NT2/D1 (cell line): ENCODE measurements around the gene FOXC1.

Experiments used
- DNase-seq: peaks from one replicate; pipeline ENCODE4 v3.0.0-alpha.2; 2011; ENCODE audit warnings: low read depth, low spot score
- H3K27me3 ChIP-seq: 2 replicates; pipeline ENCODE4 v1.6.0; 2011; ENCODE audit warnings: mild to moderate bottlenecking; ENCODE audit not compliant: insufficient read length, insufficient read depth
- H3K36me3 ChIP-seq: 2 replicates; pipeline ENCODE4 v1.6.1; 2011; ENCODE audit warnings: mild to moderate bottlenecking, low read length, mixed read lengths; ENCODE audit not compliant: insufficient read depth, insufficient read length
- H3K4me1 ChIP-seq: 2 replicates; pipeline ENCODE4 v1.5.1; 2011; ENCODE audit not compliant: insufficient read depth, insufficient read length
- H3K4me3 ChIP-seq: 2 replicates; pipeline ENCODE4 v1.5.1; 2011; ENCODE audit warnings: low read depth; ENCODE audit not compliant: insufficient read length
- H3K9ac ChIP-seq: 2 replicates; pipeline ENCODE4 v1.6.0; 2011; ENCODE audit warnings: low read depth; ENCODE audit not compliant: insufficient read length
- H3K9me3 ChIP-seq: 2 replicates; pipeline ENCODE4 v1.5.1; 2011; ENCODE audit warnings: mild to moderate bottlenecking, low read length; ENCODE audit not compliant: insufficient read depth
- SUZ12 ChIP-seq: IDR thresholded peaks from 2 replicates; pipeline ENCODE4 v1.6.1; 2011; ENCODE audit not compliant: insufficient read length, insufficient read depth; ENCODE audit errors: extremely low read depth
- YY1 ChIP-seq: IDR thresholded peaks from 2 replicates; pipeline ENCODE4 v1.6.1; 2011; ENCODE audit not compliant: insufficient read length, insufficient read depth
- ZNF274 ChIP-seq: IDR thresholded peaks from 2 replicates; pipeline ENCODE4 v1.6.1; 2011; ENCODE audit warnings: mild to moderate bottlenecking, low read depth, low read length

Gene FOXC1

DNA sequence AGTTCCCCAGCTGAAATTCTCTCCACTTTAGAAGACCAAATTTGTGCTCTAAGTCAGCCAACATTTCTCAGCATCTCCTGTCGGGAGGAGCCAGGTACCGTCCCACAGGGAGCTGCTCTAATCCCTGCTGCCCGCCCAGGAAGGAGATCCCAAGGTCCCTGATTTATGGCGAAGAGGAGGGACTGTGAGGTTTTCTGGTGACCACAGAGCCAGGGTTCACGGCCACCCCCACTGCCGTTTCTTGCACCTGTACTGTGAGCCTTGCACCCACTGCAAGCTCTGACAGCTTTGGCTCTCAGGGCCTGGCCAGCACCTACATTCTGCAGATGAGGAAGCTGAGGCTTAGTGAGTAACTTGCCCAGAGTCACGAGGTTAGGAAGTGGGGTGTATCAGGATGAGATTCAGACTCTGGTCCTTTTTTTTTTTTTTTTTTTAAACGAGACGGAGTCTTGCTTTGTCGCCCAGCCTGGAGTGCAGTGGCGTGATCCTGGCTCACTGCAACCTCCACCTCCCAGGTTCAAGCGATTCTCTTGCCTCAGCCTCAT is 34.9 kb downstream of the FOXC1 start:
- H3K9ac ChIP-seq: no peak overlapping the region
- DNase-seq: no peak
- no peaks in the 10 kb centered on the region for H3K36me3 ChIP-seq
- H3K27me3 ChIP-seq: no peaks in the 10 kb centered on the region
- no peaks in the 10 kb centered on the region for H3K9me3 ChIP-seq
- peaks cover 9% of the 10 kb centered on the region for H3K4me1 ChIP-seq
- TF ChIP-seq SUZ12: no peak
- no peak for TF ChIP-seq YY1
- TF ChIP-seq ZNF274: no peak
- H3K4me3 ChIP-seq: no peak overlapping the region

DNA sequence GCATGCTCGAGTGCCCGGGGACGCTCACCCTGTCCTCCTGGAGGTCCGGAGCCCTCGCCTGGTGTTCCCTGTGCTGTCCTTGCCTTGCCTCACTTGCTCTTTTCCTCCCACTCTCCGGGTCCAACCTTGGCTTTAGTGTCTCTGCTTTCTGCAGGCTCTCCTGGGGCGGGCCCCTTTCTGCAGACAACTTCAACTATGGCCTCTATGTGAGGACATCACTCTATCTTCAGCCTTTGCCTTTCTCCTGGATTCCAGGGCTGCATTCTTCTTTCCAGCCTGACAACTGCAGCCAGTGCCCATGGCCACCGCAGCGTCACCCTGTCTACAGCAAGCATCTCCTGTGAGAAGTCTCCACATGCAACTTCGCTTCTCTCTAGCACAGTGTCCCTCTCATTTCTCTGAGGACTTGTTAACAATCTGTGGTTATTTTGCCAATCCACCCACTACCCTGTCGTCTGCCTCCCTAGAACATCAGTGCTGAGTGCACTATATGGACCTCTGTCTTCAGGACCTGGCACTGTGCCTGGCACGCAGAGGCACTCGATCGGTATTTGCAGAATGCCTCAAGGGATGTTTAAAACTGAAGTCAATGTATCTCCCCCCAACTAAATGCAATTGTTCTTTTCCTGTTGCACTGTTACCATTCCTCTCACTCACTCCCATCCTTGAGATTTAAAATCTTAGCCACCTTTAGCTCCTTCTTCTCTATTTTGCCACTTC is 35.9 kb downstream of the FOXC1 start:
- Histone ChIP-seq H3K4me1 (peaks cover 9% of the 10 kb centered on the region), H3K4me3 (no peak overlapping the region), H3K27me3 (no peaks in the 10 kb centered on the region), H3K36me3 (no peaks in the 10 kb centered on the region), H3K9ac (no peak overlapping the region), H3K9me3 (no peaks in the 10 kb centered on the region)
- TF ChIP-seq YY1 (no peak), SUZ12 (no peak), ZNF274 (no peak)
- DNase-seq: no peak

DNA sequence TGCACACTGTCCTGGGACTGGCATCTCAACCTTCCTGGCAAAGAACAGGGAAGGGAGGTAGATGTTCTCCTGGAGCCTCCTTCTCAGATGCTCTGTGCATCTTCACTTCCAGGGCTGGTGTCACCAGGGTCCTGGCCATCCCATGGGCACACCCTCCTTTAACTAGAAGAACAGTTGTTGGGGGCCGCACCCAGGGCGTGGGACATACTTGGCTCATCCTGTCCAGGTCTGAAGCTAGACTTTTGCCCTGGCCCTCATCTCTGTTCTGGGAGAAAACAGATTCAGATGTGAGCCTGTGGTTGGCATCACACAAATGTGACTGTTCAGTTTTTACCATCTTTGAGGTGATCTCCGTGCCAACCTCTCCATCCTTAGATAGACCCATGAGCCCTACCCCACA is 41.6 kb downstream of the FOXC1 start:
- DNase-seq: no peak
- Histone ChIP-seq H3K4me3 (no peak overlapping the region), H3K9me3 (no peaks in the 10 kb centered on the region), H3K27me3 (no peaks in the 10 kb centered on the region), H3K9ac (no peak overlapping the region), H3K4me1 (no peaks in the 10 kb centered on the region), H3K36me3 (no peaks in the 10 kb centered on the region)
- no peak for TF ChIP-seq YY1
- TF ChIP-seq ZNF274: no peak
- no peak for TF ChIP-seq SUZ12

DNA sequence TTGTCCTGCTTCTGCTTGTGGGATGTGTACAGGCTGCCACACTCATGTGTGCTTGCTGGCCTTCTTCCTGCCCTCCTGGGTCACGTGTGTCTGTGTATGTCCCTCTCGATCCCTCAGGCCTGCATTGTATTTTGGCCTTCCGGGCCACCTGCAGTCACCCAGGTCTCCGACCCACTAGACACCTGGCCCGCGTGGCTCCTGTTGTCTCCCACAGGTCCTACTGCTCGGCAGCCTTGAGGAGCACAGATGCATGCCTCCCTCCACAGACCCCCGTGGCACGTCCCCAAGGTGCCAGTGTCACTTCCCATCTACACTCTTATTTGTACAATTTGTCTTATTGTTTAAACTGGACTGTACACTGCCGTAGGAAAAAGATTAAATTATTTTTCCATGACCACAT is 43.1 kb downstream of the FOXC1 start:
- no peaks in the 10 kb centered on the region for H3K4me1 ChIP-seq
- H3K9me3 ChIP-seq: no peaks in the 10 kb centered on the region
- H3K9ac ChIP-seq: no peak overlapping the region
- no peak for DNase-seq
- TF ChIP-seq YY1 (no peak), ZNF274 (no peak), SUZ12 (no peak)
- no peak overlapping the region for H3K4me3 ChIP-seq
- H3K27me3 ChIP-seq: no peaks in the 10 kb centered on the region
- H3K36me3 ChIP-seq: no peaks in the 10 kb centered on the region

DNA sequence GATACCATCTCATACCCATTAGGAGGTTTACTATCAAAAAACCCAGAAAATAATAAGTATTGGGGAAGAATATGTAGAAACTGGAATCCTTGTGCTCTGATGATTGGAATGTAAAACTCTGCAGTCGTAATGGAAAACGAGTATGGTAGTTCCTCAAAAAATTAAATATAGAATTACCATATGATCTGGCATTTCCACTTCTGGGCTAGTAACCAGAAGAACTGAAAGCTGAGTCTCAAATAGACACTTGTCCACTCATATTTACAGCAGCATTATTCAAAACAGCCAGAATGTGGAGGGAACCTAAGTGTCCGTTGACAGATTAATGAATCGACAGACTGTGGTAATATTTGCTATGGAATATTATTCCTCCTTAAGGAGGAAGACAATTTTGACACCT is 44.3 kb downstream of the FOXC1 start:
- Histone ChIP-seq H3K4me1 (no peaks in the 10 kb centered on the region), H3K27me3 (no peaks in the 10 kb centered on the region), H3K9ac (no peak overlapping the region), H3K36me3 (no peaks in the 10 kb centered on the region), H3K9me3 (no peaks in the 10 kb centered on the region), H3K4me3 (no peak overlapping the region)
- DNase-seq: no peak
- no peak for TF ChIP-seq YY1
- no peak for TF ChIP-seq ZNF274
- TF ChIP-seq SUZ12: no peak

DNA sequence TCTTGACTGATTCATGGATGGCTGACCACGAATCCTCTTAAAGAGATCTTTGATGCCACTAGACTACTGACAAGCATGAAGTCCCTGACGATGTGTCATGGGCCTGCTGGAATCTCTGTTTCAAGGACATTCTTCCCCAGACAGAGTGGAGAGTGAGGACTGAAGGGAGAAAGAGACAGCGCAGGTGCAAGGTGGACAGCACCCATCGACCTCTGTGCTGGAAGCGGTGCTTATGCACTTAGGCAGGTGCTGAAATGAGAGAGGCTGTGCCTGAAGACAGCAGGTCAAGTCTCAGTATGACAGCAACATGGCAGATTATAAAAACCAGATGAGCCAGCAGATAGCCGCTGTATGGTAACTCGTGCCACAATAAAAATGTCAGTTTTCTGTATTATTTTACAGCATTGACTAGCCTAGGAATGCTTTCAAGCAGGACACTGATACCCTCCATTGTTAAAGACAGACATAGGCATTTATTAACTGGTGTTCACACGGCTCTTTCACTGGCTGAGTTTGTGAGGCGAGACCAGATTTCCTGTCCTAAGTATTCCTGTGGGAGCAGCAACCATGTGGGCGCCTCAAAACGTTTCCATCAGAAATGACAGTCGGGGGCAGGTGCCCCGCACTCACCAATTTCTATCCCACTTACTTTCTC is 47.5 kb downstream of the FOXC1 start:
- Histone ChIP-seq H3K36me3 (no peaks in the 10 kb centered on the region), H3K27me3 (no peaks in the 10 kb centered on the region), H3K9me3 (no peaks in the 10 kb centered on the region), H3K4me1 (no peaks in the 10 kb centered on the region), H3K9ac (no peak overlapping the region), H3K4me3 (no peak overlapping the region)
- no peak for TF ChIP-seq YY1
- TF ChIP-seq SUZ12: no peak
- TF ChIP-seq ZNF274: no peak
- no peak for DNase-seq

DNA sequence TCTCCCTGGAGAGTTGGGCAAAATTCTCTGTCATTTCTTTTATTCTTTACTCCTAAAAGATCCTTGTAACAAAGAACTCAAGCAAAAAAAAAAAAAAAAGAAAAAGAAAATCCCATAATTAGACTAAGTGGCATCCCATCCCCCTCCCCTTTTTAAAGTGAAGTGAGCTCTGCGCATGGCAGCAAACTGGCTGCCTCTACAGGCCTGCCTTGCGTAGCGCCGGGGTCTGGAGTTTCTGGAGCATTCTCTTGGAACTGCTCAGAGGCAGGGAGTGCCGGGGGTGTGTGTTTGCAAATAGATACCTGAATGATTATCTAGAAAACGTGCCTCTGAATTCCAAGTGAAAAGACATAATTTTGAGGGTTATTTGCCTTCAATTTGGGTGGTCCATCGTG is 48.1 kb downstream of the FOXC1 start:
- H3K36me3 ChIP-seq: no peaks in the 10 kb centered on the region
- TF ChIP-seq SUZ12 (no peak), ZNF274 (no peak)
- no peak overlapping the region for H3K4me3 ChIP-seq
- H3K9me3 ChIP-seq: no peaks in the 10 kb centered on the region
- H3K4me1 ChIP-seq: no peaks in the 10 kb centered on the region
- no peak for DNase-seq
- H3K27me3 ChIP-seq: no peaks in the 10 kb centered on the region
- no peak overlapping the region for H3K9ac ChIP-seq
